MM.1S (cell line): ENCODE data around the gene ALPK3.
A peak's percentile ranks its signal among the peaks of the same experiment; 100 is the strongest.

Experiments
- EZH2 ChIP-seq: fragments of 300-600 bp; sonication (generic); optimal IDR thresholded peaks from 2 replicates; pipeline ENCODE3; 2017; ENCODE audit warnings: low read depth, mild to moderate bottlenecking, antibody characterized with exemption, low read length, mixed read lengths
- EZH2phosphoT487 ChIP-seq: fragments of 300-600 bp; sonication (generic); IDR thresholded peaks from 2 replicates; pipeline ENCODE4 v1.6.1; 2018; ENCODE audit warnings: antibody characterized with exemption, low read length
- TF ChIP-seq, protein P1 (sequence below): fragments of 300-600 bp; sonication (generic); IDR thresholded peaks from 2 replicates; pipeline ENCODE4 v1.5.1; 2016; ENCODE audit warnings: antibody characterized with exemption, low read length, mixed read lengths

DNA sequence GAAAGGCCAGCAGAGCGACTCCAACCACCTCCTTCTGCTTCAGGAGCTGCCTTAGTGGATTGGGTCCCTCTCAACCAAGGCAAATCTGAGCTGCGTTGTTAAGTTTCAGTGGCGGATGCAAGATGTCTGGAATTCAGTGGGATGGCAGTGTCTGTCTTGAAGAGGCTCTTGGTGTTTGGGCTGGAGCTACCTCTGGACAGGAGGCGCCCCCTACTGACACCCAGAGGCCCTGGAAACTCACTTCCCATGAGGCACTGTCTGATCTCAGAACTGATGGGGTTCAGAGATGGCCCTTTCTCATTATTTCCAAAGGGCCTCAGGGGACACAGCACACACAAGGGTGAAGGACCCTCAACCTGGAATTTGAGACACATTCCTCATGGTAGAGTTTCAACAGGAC, 61.3 kb downstream of the ALPK3 start:
- TF ChIP-seq, protein P1, sequence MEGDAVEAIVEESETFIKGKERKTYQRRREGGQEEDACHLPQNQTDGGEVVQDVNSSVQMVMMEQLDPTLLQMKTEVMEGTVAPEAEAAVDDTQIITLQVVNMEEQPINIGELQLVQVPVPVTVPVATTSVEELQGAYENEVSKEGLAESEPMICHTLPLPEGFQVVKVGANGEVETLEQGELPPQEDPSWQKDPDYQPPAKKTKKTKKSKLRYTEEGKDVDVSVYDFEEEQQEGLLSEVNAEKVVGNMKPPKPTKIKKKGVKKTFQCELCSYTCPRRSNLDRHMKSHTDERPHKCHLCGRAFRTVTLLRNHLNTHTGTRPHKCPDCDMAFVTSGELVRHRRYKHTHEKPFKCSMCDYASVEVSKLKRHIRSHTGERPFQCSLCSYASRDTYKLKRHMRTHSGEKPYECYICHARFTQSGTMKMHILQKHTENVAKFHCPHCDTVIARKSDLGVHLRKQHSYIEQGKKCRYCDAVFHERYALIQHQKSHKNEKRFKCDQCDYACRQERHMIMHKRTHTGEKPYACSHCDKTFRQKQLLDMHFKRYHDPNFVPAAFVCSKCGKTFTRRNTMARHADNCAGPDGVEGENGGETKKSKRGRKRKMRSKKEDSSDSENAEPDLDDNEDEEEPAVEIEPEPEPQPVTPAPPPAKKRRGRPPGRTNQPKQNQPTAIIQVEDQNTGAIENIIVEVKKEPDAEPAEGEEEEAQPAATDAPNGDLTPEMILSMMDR, result peak; percentile 66
- TF ChIP-seq EZH2, result no peak
- no peak for TF ChIP-seq EZH2phosphoT487
